NCI-H69 (cell line): ENCODE measurements around the gene CGRRF1.

ENCODE experiments used
- DNase-seq: peaks from one replicate; lab custom pipeline; 2025; lab: John Stamatoyannopoulos, UW

CGRRF1 gene, protein sequence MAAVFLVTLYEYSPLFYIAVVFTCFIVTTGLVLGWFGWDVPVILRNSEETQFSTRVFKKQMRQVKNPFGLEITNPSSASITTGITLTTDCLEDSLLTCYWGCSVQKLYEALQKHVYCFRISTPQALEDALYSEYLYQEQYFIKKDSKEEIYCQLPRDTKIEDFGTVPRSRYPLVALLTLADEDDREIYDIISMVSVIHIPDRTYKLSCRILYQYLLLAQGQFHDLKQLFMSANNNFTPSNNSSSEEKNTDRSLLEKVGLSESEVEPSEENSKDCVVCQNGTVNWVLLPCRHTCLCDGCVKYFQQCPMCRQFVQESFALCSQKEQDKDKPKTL

GRCh38 chr14:54509546-54510501 lies at the start of gene CGRRF1:
Gene CGRRF1 (plus strand): TSS chr14:54509906. CDS start chr14:54509960, 54 bp downstream.
- DNase-seq: peak; percentile 99

DNA sequence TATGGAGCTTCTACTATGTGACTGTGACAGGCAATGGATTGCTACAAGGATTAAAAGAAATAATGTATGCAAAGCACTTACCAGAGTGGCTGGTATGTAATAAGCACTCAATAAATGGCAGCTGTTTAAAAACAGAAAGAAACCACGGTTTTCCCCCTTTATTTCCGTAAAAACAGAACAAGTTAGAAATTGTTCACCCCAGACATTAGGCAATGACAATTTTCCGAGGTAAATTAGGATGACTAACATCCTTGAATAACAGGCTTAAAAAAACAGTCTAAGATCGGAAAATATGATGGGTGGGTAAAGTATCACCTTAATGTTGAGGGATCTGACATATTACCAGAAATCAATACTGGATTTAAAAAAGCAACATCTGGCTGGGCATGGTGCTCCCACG lies 47.7 kb upstream of the CGRRF1 start:
- DNase-seq: no peak

GRCh38 chr14:54465654-54466053 lies 44.1 kb upstream of the CGRRF1 start:
- peak; percentile 18 for DNase-seq

GRCh38 chr14:54467280-54467679 lies 42.4 kb upstream of the CGRRF1 start:
- no peak for DNase-seq

DNA sequence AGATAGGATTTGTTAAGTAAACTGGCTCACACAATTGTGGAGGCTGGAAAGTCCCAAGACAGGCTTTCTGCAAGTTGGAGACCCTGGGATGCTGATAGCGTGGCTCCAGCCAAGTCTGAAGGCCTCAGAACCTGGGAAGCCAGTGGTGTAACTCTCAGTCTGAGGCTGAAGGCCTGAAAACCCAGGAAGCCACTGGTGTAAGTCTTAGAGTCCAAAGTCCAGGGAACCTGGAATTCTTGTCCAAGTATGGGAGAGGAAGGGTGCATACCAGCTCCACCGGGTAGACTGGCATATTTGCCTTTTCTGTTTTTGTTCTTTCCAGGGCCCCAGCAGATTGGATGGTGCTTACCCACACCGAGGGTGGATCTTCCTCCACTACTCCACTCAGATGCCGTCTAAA lies 39.0 kb upstream of the CGRRF1 start:
- DNase-seq: no peak

DNA sequence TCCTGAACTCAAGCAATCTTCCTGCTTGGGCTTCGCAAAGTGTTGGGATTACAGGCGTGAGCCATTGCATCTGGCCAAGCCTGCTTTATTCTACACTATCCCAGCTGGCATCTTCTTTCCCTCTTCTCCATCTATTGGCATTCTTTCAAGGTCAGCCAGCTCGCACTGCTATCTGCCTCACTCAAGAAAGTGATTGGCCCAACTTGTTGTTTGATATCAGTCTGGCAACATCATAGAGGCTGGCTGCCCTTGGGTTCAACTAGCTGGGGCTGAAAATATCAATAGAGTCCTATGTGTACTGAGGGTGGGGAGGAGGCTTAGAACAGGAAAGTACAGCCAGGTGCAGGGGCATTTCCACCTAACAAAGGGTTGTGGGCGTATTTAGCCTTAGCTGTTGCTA lies 38.1 kb upstream of the CGRRF1 start:
- no peak for DNase-seq

GRCh38 chr14:54472315-54472714 lies 37.4 kb upstream of the CGRRF1 start:
- DNase-seq: no peak

DNA sequence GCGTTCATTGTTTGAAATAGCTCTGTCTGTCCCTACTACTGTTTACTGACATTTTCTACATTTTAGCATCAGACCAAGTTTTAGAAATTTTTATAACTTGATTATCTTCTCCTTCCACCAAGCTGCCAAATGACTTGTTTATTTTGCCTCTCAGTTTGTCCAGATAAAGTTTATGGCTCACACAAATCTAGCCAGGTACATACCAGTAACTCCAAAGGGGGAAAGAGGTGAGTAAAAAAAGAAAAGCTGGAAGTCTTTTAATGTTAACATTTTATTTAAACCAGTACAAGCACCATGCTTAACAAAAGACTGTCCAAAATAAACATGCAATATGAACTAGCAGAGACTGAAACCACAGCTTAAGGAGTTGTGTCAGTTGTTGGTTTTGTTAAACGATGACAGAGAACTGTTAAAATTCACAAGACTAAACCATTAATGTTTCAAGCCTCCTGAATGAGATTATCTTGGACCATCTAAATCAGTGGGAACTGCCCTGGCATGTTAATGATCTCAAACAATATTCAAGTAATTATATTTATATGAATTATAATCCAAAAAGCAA lies 35.4 kb upstream of the CGRRF1 start:
- DNase-seq: no peak

DNA sequence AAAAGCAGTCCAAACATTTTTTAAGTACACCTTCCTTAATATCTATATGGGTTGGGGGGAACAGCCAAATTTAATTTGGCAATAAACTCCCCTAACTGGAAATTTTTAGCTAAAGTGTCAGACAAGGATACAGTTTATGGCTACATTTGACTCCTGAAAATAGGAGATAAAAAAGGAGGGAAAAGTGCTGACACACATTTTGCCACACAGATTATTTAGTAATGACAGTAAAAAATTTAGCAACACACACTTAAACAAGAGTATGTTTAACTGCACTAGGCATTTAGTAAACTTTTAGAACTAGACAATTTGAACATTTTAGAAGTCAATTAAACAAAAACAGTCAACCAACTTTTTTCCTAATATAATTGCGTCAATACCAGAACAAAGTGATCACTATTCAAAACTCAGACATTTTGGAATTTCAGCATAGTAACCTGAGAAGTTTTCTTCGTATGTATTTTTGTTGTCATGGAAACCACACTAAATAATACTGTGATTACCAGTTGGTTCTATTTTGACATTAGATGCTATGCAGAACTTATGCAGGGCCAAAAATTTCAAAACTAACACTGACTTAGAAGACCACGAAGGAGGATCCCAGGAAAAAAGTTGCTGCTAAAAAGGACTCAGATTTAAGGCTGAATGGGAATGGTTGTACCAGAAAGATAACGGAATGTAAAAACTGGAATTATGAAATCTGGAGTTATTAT lies 34.4 kb upstream of the CGRRF1 start:
- DNase-seq: no peak

DNA sequence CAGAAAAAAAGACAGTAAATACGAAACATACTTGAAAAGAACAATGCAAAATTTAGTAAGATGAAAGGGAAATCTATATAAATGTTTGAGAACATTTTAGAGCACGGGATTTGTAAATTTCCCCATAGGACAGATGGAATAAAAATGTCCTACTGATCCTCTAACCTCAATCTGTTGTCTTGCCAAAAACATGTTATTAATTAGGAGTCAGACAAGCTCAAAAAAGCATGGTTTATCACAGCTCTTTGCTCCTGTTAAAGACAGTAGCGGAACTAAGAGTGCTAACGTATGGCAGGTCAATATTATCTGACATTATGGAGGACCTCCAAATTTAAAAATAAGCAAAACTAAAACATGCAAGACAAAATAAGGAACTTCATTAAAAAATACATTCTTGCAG lies 33.8 kb upstream of the CGRRF1 start:
- DNase-seq: no peak

DNA sequence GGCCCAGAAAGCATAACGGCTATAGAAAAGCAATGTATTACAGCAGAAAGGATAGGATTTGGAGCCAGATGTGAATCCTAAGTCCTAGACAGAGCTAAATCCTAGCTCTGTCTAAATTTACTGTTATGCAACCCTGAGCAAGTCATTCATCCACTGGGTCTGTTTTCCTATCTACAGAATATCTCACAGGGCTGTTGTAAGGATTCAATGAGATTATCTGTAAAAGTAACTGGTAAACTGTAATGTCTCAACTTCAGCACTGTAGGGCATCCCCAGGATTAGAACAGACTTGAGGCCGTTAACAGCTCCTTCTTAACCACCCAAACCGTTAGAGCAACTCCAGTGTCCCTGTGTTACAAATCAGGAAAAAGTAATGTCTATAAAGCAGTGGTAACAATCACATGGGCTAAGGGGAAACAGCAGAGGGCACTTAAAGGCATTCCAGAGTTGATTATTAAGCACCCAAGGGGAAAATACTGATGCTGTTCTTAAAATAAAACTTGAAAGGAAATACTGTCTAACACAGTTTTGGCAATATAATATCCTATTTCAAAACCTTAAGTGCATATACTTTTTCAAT lies 31.0 kb upstream of the CGRRF1 start:
- no peak for DNase-seq

GRCh38 chr14:54480830-54481562 lies 28.7 kb upstream of the CGRRF1 start:
- DNase-seq: no peak

DNA sequence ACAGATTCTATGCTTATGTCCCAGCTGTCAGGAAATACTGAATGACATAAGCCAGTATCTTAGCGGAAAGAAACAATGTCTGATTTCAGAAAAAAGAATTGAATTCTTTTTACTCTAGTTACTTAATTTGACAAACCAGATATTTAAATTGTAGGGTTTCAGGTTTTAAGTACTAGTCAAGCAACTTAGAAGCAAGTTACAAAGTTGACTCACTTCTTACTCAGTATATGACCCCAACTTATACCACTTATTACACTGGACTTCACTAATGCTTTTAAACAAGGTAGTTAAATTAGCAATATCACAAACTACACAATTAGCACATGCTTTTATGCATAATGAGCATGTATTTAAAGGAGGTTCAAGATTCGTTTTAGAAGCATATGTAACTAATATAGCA lies 28.0 kb upstream of the CGRRF1 start:
- DNase-seq: no peak

- no peak for DNase-seq
These were observed 26.5 kb upstream of the CGRRF1 start for GRCh38 chr14:54483073-54483745.

DNA sequence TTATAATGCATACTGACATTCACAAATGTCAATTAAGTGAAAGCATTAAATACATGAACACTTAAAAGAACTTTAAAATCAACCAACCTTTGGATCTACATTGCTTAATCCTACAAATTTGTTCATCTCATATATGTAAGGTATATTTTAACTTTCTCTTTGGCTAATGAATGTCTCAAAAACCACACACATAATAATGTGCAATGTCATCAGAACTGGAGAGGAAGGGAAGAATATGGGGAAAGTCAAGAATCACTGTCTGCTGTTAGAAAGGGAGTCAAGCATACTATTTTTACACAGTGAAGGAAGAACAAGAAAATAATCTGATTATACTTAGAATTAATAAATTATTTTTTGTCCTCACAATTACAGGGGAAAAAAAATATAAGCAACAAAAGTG lies 25.9 kb upstream of the CGRRF1 start:
- no peak for DNase-seq

DNA sequence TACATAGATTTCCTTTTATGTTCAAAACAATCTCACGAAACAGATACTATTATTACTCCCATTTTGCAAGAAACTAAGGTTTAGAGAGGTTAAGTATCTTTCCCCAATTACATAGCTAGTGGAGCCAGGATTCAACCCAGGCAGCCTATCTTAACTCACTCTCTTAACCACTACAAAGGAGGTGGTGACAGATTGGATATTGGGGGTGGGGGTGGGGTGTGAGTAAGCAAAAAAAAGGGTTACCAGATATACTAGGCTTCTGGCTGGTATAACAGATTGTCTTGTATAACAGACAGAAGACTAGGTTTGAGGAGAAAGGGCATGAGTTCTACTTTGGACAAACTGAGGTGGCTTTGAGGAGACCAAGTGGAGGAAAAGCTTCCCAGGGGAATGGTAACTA lies 23.0 kb upstream of the CGRRF1 start:
- DNase-seq: no peak

DNA sequence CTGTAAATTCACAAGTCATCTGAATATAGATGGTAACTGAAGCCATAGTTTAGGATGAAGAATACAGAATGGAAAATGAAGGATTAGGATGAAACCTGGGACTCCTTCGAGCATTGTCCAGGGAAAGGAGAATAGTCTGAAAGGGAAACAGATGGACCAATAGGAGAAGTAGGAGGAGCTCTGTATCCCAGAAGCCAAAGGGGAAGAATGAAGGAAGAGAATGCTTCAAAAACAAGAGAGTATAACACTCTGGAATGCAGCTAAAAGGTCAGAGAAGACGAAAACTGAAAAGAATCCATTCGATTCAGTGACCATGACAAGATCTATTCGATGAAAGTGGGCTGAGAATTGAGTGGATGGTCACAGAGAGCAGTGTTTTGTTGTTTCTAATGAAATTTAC lies 21.9 kb upstream of the CGRRF1 start:
- peak; percentile 36 for DNase-seq

DNA sequence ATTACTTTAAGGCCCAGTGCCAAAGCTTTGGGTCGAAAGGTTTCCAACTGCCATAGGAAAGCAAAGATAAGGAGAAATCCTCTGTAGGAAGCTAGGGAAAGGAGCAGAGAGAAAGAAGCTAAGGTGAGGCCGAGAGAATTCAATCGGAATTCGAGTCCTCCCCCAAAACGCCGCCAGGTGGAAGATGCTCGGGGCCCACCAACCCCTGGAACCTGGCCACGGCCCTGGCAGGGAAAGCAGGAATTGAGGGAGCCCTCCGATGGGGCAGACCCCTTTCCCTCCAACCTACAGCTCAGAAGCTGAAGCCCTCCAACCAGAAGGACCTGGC lies 21.4 kb upstream of the CGRRF1 start:
- no peak for DNase-seq

GRCh38 chr14:54488646-54489317 lies 20.9 kb upstream of the CGRRF1 start, which contains the start of gene GMFB:
Gene GMFB (minus strand): TSS chr14:54488980. CDS start chr14:54488927, 53 bp downstream.
- peak; percentile 97 for DNase-seq

DNA sequence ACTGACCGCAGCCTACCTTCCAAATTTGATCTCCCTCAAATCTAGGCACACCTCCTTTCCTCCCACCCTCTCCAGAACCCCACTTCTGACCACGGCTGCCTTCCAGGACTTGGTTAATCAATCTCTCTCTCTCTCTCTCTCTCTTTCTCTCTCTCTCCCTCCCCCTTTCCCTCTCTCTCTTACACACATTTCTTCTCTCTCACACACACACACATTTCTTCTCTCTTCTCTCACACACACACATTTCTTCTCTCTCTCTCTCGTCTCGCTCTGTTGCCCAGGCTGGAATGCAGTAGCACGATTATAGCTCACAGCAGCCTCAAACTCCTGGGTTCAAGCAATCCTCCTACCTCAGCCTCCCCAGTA lies 20.4 kb upstream of the CGRRF1 start:
- DNase-seq: no peak
